NCI-H82 treated with DMSO at 0.1 percent for 48 hours (cell line): ENCODE results near the gene ADAMTS2.

Source experiments
- DNase-seq: peaks from one replicate; lab custom pipeline; 2025; ENCODE audit not compliant: unreplicated experiment; lab: John Stamatoyannopoulos, UW

The ADAMTS2 gene

GRCh38 chr5:179258001-179258921 is 87.0 kb downstream of the ADAMTS2 start:
- DNase-seq: no peak

DNA sequence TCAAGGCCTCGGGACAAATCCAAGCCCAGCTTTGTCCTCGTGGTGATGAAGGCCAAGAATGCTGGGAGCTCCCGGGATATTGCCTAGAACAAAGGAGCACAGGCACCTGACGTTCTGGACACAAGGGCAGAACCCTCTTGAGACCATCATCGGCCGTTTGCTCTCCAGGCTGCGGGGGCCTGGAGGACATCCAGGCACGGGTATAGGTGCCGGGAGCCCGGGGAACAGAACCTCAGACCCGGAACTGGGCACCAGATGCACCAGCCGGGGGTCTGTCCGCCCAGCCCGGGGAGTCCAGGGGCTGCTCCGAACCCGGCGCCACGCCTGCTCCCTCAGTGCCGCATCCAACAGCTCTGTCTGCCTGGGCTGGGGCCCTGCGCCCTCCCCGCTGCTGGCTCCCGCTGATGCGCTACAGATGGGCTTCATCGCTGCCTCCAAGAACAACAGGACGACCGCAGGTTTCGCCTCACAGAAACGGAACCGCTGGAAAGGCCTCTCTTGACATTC is 88.0 kb downstream of the ADAMTS2 start:
- DNase-seq: no peak

- no peak for DNase-seq
Measured at GRCh38 chr5:179256328-179257175, 88.7 kb downstream of the ADAMTS2 start.

GRCh38 chr5:179255527-179256327 is 89.5 kb downstream of the ADAMTS2 start:
- no peak for DNase-seq

DNA sequence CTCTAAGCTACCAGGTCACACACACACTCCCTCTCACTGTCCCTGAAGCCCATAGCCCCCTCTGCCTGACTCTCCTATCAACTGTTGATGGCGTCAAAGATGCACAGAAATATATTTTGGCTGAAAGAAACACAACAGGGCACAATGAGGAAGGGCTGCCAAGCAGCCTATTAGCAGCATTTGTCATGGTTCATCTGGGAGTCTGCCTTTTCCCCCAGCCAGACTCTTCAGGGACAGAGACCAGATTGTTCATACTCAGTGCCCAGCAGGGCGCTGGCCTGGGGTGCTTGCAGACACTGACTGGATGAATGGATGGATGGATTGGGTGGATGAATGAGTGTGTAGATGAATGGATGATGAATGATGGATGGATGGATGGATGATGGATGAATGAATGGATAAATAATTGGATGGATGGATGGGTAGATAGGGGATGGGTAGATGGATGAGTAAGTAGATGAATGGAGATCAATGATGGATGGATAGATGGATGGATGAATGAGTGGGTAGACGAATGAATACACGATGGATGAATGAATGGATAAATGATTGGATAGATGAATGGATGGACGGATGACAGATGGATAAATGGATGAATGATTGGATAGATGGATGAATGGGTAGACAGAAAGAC is 90.5 kb downstream of the ADAMTS2 start:
- no peak for DNase-seq

- no peak for DNase-seq
Measured at GRCh38 chr5:179253730-179254129, 91.5 kb downstream of the ADAMTS2 start.

GRCh38 chr5:179251276-179251969 is 93.8 kb downstream of the ADAMTS2 start:
- no peak for DNase-seq

- no peak for DNase-seq
Measured at GRCh38 chr5:179250561-179251225, 94.6 kb downstream of the ADAMTS2 start.

DNA sequence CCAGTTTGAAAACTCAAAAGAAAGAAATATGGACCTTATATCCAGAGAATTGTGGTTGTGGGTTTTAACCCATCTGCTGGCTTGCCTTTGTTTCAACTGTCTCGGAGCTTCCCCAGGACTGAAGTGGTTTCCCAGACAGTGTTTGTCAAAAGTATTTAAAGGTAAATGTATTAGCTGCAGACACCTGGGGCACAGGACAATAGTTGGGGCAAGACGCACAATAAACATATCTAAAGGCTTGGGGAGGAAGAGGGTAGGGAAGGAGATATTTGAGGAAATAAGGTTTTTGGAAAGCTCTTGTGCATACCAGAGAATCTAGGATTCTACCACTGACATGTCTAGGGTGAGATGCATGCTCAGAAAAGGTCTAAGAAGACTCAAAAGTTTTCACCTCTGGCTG is 99.0 kb downstream of the ADAMTS2 start:
- no peak for DNase-seq

- no peak for DNase-seq
Measured at GRCh38 chr5:179245031-179245430, 100.2 kb downstream of the ADAMTS2 start.

GRCh38 chr5:179244044-179244443 is 101.2 kb downstream of the ADAMTS2 start:
- no peak for DNase-seq

GRCh38 chr5:179243333-179243732 is 101.9 kb downstream of the ADAMTS2 start:
- DNase-seq: no peak

DNA sequence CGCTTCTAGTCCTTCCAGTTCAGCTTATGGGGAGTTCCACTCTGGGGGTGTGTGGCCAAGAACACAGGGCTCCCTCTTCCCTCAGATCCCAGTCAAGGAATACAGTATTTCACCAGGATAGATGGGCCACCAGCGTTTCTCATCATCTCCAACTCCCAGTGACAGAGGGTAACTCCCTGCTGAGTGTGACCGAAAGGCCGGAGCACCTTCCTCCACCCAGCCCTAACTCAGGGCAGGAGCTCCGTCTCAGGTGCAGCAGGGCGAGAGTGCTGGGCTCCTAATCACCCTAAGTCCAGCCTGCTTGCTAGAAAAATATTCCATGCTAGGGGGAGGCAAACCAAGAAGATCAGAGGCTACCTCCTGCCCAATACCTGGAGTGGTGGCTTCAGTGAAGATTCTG is 102.6 kb downstream of the ADAMTS2 start:
- no peak for DNase-seq

- DNase-seq: peak; percentile 90
Measured at GRCh38 chr5:179241764-179242370, 103.4 kb downstream of the ADAMTS2 start.

DNA sequence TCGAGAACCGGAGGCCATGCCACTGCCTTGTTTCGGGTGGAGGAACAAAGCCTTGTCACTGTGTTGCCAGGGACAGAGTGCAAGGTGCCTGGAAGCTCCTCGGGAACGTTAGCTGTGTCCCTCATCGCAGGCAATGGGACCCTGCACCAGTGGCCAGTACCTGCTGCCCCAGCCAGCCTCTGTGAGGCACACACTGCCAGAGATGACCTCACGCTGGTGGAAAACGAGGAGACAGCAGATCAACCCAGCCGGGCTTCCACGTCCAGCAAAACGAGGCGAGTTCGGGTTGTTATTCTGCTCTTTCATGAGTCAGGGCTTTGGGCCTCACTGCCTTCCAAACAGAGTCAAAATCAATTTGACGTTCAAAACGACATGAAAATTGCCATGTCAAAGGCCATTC is 104.1 kb downstream of the ADAMTS2 start:
- DNase-seq: no peak

- no peak for DNase-seq
Measured at GRCh38 chr5:179240561-179240960, 104.7 kb downstream of the ADAMTS2 start.

- DNase-seq: no peak
Measured at GRCh38 chr5:179239256-179240135, 105.8 kb downstream of the ADAMTS2 start.

- no peak for DNase-seq
Measured at GRCh38 chr5:179238628-179238970, 106.7 kb downstream of the ADAMTS2 start.
